ENCODE measurements around the gene BEGAIN. TPM values are rescaled to one million over a fixed set of nuclear protein-coding genes. Genes with fewer than 3 reads are reported as not detected.

The BEGAIN gene
- polyA plus RNA-seq, 2 of the 4 experiments (the other 2 are of a cell fraction) = 1.4 to 3.7 TPM

- Histone ChIP-seq H3K4me2 (no peak overlapping the region), H3K9me3 (no peaks in the 10 kb centered on the region), H3K27ac (no peak overlapping the region), H3K4me3 (no peak overlapping the region), H3K4me1 (peaks cover 7% of the 10 kb centered on the region; the same call in 1 of the 3 replicates)
- POLR2A ChIA-PET = no interaction called here
- WGBS (ENCODE audit: missing lambda C conversion rate) = 93% methylated on average over 3 of the region's 11 CpGs
- CTCF ChIA-PET = no interaction called here
- ATAC-seq (no peak), DNase-seq (ENCODE audit: low read depth in 1 of 2, low spot score in 1 of 2) (no peak), FAIRE-seq (no peak)
- TF ChIP-seq, protein P1, sequence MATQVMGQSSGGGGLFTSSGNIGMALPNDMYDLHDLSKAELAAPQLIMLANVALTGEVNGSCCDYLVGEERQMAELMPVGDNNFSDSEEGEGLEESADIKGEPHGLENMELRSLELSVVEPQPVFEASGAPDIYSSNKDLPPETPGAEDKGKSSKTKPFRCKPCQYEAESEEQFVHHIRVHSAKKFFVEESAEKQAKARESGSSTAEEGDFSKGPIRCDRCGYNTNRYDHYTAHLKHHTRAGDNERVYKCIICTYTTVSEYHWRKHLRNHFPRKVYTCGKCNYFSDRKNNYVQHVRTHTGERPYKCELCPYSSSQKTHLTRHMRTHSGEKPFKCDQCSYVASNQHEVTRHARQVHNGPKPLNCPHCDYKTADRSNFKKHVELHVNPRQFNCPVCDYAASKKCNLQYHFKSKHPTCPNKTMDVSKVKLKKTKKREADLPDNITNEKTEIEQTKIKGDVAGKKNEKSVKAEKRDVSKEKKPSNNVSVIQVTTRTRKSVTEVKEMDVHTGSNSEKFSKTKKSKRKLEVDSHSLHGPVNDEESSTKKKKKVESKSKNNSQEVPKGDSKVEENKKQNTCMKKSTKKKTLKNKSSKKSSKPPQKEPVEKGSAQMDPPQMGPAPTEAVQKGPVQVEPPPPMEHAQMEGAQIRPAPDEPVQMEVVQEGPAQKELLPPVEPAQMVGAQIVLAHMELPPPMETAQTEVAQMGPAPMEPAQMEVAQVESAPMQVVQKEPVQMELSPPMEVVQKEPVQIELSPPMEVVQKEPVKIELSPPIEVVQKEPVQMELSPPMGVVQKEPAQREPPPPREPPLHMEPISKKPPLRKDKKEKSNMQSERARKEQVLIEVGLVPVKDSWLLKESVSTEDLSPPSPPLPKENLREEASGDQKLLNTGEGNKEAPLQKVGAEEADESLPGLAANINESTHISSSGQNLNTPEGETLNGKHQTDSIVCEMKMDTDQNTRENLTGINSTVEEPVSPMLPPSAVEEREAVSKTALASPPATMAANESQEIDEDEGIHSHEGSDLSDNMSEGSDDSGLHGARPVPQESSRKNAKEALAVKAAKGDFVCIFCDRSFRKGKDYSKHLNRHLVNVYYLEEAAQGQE (IDR thresholded peaks at IDR 0.05) = no peak
- no peak for TF ChIP-seq ATOH8 (CRISPR knock-in tag; IDR thresholded peaks at IDR 0.05; ENCODE audit: low read depth)
These were observed 21.1 kb downstream of the BEGAIN start for GRCh38 chr14:100566119-100566518.

- no peak overlapping the region for H3K4me3 ChIP-seq
- ChIA-PET POLR2A (no interaction called here), CTCF (interaction anchor here (0.6 to 1.2 kb wide), 2 partner anchors 10 to 189 kb away, joined by 3 to 4 read pairs; no protein-coding TSS in a partner anchor)
- peaks cover 7% of the 10 kb centered on the region; the same call in 1 of the 3 replicates for H3K4me1 ChIP-seq
- 75% methylated on average over 3 of the region's 3 CpGs for WGBS (ENCODE audit: missing lambda C conversion rate)
- FAIRE-seq (no peak), DNase-seq (ENCODE audit: low read depth in 1 of 2, low spot score in 1 of 2) (no peak), ATAC-seq (no peak)
- H3K4me2 ChIP-seq = no peak overlapping the region
- no peaks in the 10 kb centered on the region for H3K9me3 ChIP-seq
- TF ChIP-seq GATA3 (IDR thresholded peaks at IDR 0.05; ENCODE audit: borderline replicate concordance) = no peak
- TF ChIP-seq JUN (IDR thresholded peaks at IDR 0.05) = no peak
- TF ChIP-seq, protein P2, sequence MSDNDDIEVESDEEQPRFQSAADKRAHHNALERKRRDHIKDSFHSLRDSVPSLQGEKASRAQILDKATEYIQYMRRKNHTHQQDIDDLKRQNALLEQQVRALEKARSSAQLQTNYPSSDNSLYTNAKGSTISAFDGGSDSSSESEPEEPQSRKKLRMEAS (IDR thresholded peaks at IDR 0.05) = no peak
- TF ChIP-seq SMC3 (IDR thresholded peaks at IDR 0.05) = no peak
- TF ChIP-seq HEYL (CRISPR knock-in tag; IDR thresholded peaks at IDR 0.05) = no peak
- no peak for TF ChIP-seq E2F6 (IDR thresholded peaks at IDR 0.05; ENCODE audit: borderline replicate concordance, low read depth)
- no peak overlapping the region for H3K27ac ChIP-seq
These were observed 21.6 kb downstream of the BEGAIN start for GRCh38 chr14:100565650-100566049.

GRCh38 chr14:100564512-100564911, 22.7 kb downstream of the BEGAIN start:
- TF ChIP-seq EHMT2 (IDR thresholded peaks at IDR 0.05; ENCODE audit: low read depth) (no peak), PBX3 (IDR thresholded peaks at IDR 0.05) (no peak), ELK1 (IDR thresholded peaks at IDR 0.05; ENCODE audit: low read depth, low read length) (no peak), ZC3H11A (IDR thresholded peaks at IDR 0.05) (no peak), POLR2A (IDR thresholded peaks at IDR 0.05; ENCODE audit: low read length) (no peak), HEYL (CRISPR knock-in tag; IDR thresholded peaks at IDR 0.05) (no peak)
- ATAC-seq (no peak), FAIRE-seq (no peak), DNase-seq (ENCODE audit: low read depth in 1 of 2, low spot score in 1 of 2) (no peak)
- H3K9me3 ChIP-seq = no peaks in the 10 kb centered on the region
- ChIA-PET POLR2A (no interaction called here), CTCF (interaction anchor here (0.6 to 1.3 kb wide), 3 partner anchors 11 to 179 kb away, joined by 3 read pairs; no protein-coding TSS in a partner anchor)
- no peak overlapping the region for H3K4me3 ChIP-seq
- H3K4me1 ChIP-seq = peaks cover 7% of the 10 kb centered on the region; the same call in 1 of the 3 replicates
- no peak overlapping the region for H3K4me2 ChIP-seq
- WGBS (ENCODE audit: missing lambda C conversion rate) = 49% methylated on average over 6 of the region's 6 CpGs
- H3K27ac ChIP-seq = no peak overlapping the region

Data from A549 (cell line).